SK-N-SH treated with all-trans-retinoic acid at 6 μM for 48 hours (cell line): ENCODE data around the gene CCN6.

Source experiments
- ATAC-seq: fragments of 200-7000 bp; cut with Tn5 transposase; 3 replicates; pipeline ENCODE4 v1.9.1; 2020; ENCODE audit warnings: mild to moderate bottlenecking, moderate library complexity
- ARNTL ChIP-seq: fragments of 450-650 bp; formaldehyde crosslinking; IDR thresholded peaks from 2 replicates; pipeline ENCODE4 v1.5.0; 2020; ENCODE audit warnings: low read depth, mild to moderate bottlenecking, moderate library complexity, borderline replicate concordance
- BACH2 ChIP-seq: fragments of 250-450 bp; sonication (Bioruptor Pico); IDR thresholded peaks from 2 replicates; pipeline ENCODE4 v1.9.0; 2021; ENCODE audit warnings: mild to moderate bottlenecking, borderline replicate concordance
- CSDC2 ChIP-seq: fragments of 250-450 bp; sonication (Bioruptor Pico); IDR thresholded peaks from 2 replicates; pipeline ENCODE4 v1.5.0; 2020; ENCODE audit warnings: mild to moderate bottlenecking, moderate library complexity
- GLIS3 ChIP-seq: fragments of 250-450 bp; sonication (Bioruptor Pico); IDR thresholded peaks from 2 replicates; pipeline ENCODE4 v1.5.0; 2020; ENCODE audit warnings: mild to moderate bottlenecking, moderate library complexity
- ISL1 ChIP-seq: fragments of 250-450 bp; sonication (Bioruptor Pico); IDR thresholded peaks from 2 replicates; pipeline ENCODE4 v2.1.2; 2022; ENCODE audit warnings: mild to moderate bottlenecking, moderate library complexity
- OSR1 ChIP-seq: fragments of 250-450 bp; sonication (Bioruptor Pico); IDR thresholded peaks from 2 replicates; pipeline ENCODE4 v1.8.0; 2022; ENCODE audit warnings: moderate library complexity, mild to moderate bottlenecking, inconsistent platforms
- PATZ1 ChIP-seq: fragments of 250-450 bp; sonication (Bioruptor Pico); IDR thresholded peaks from 2 replicates; pipeline ENCODE4 v1.8.0; 2020; ENCODE audit warnings: mild to moderate bottlenecking, moderate library complexity, borderline replicate concordance
- POU6F1 ChIP-seq: fragments of 250-450 bp; sonication (Bioruptor Pico); IDR thresholded peaks from 2 replicates; pipeline ENCODE4 v1.8.0; 2021; ENCODE audit warnings: low read depth, mild to moderate bottlenecking, moderate library complexity, borderline replicate concordance
- PPARA ChIP-seq: fragments of 250-450 bp; sonication (Bioruptor Pico); IDR thresholded peaks from 2 replicates; pipeline ENCODE4 v1.5.0; 2020; ENCODE audit warnings: mild to moderate bottlenecking, borderline replicate concordance
- SNAI2 ChIP-seq: fragments of 250-450 bp; sonication (Bioruptor Pico); IDR thresholded peaks from 2 replicates; pipeline ENCODE4 v1.5.0; 2020; ENCODE audit warnings: mild to moderate bottlenecking, moderate library complexity
- TCF4 ChIP-seq: fragments of 250-450 bp; sonication (Bioruptor Pico); IDR thresholded peaks from 2 replicates; pipeline ENCODE4 v1.8.0; 2021; ENCODE audit warnings: mild to moderate bottlenecking, moderate library complexity, borderline replicate concordance
- TOX ChIP-seq: fragments of 250-450 bp; sonication (Bioruptor Pico); IDR thresholded peaks from 2 replicates; pipeline ENCODE4 v1.8.0; 2021; ENCODE audit warnings: mild to moderate bottlenecking, moderate library complexity, borderline replicate concordance
- ZC3H10 ChIP-seq: fragments of 250-450 bp; sonication (Bioruptor Pico); IDR thresholded peaks from 2 replicates; pipeline ENCODE4 v1.5.1; 2021; ENCODE audit warnings: mild to moderate bottlenecking, moderate library complexity
- ZFP3 ChIP-seq: fragments of 250-450 bp; sonication (Bioruptor Pico); IDR thresholded peaks from 2 replicates; pipeline ENCODE4 v1.5.0; 2020; ENCODE audit warnings: mild to moderate bottlenecking, moderate library complexity
- ZNF70 ChIP-seq: fragments of 450-650 bp; formaldehyde crosslinking; IDR thresholded peaks from 2 replicates; pipeline ENCODE4 v1.5.0; 2020; ENCODE audit warnings: mild to moderate bottlenecking, moderate library complexity
- ZNF8 ChIP-seq: fragments of 450-650 bp; formaldehyde crosslinking; IDR thresholded peaks from 2 replicates; pipeline ENCODE4 v1.5.0; 2020; ENCODE audit warnings: mild to moderate bottlenecking, moderate library complexity
- TF ChIP-seq, protein P1 (sequence below): fragments of 250-450 bp; sonication (Bioruptor Pico); IDR thresholded peaks from 2 replicates; pipeline ENCODE4 v1.5.1; 2020; ENCODE audit warnings: low read depth, mild to moderate bottlenecking, moderate library complexity
- TF ChIP-seq, protein P2 (sequence below): fragments of 250-450 bp; sonication (Bioruptor Pico); IDR thresholded peaks from 2 replicates; pipeline ENCODE4 v1.5.1; 2021; ENCODE audit warnings: mild to moderate bottlenecking, moderate library complexity

Gene CCN6

GRCh38 chr6:112008482-112008881 is 45.4 kb upstream of the CCN6 start:
- no peak for ATAC-seq

GRCh38 chr6:112010328-112010727 is 43.6 kb upstream of the CCN6 start:
- no peak for TF ChIP-seq CSDC2 (CRISPR knock-in tag)
- no peak for TF ChIP-seq ZFP3 (CRISPR knock-in tag)
- TF ChIP-seq ZC3H10 (CRISPR knock-in tag), result no peak
- no peak for TF ChIP-seq POU6F1
- TF ChIP-seq PPARA (CRISPR knock-in tag), result no peak
- TF ChIP-seq PATZ1 (CRISPR knock-in tag), result no peak
- TF ChIP-seq ZNF70 (CRISPR knock-in tag), result no peak
- ATAC-seq, result 0 out of 3 replicates have a peak, but pooled peaks have one; percentile 38

More at GRCh38 chr6:112008482-112008881, 45.4 kb upstream of the CCN6 start:
- TF ChIP-seq ZFP3 (CRISPR knock-in tag) (no peak), SNAI2 (CRISPR knock-in tag) (no peak), CSDC2 (CRISPR knock-in tag) (no peak), ZC3H10 (CRISPR knock-in tag) (no peak), ZNF8 (CRISPR knock-in tag) (no peak), BACH2 (no peak), TCF4 (CRISPR knock-in tag) (no peak)
- TF ChIP-seq, protein P1, sequence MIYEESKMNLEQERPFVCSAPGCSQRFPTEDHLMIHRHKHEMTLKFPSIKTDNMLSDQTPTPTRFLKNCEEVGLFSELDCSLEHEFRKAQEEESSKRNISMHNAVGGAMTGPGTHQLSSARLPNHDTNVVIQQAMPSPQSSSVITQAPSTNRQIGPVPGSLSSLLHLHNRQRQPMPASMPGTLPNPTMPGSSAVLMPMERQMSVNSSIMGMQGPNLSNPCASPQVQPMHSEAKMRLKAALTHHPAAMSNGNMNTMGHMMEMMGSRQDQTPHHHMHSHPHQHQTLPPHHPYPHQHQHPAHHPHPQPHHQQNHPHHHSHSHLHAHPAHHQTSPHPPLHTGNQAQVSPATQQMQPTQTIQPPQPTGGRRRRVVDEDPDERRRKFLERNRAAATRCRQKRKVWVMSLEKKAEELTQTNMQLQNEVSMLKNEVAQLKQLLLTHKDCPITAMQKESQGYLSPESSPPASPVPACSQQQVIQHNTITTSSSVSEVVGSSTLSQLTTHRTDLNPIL (CRISPR knock-in tag), result no peak

DNA sequence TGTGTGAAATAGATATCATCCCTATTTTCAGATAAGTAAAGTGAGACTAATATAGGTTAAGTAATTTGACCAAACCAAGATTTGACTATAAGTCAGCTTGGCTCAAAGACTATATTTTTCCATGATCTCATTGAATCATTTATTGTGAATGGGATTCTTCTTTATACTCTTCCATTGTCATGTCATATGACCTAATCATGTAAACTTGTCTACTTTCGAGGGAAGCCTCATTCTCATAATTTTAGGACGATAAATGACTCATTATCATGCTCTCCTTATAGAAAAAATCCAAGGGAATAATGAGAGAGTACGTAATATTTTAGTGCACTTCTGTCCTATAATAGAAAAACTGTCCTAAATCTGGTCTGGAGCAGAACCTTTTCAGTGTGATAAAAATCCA is 40.9 kb upstream of the CCN6 start:
- ATAC-seq, result no peak
- TF ChIP-seq, protein P2, sequence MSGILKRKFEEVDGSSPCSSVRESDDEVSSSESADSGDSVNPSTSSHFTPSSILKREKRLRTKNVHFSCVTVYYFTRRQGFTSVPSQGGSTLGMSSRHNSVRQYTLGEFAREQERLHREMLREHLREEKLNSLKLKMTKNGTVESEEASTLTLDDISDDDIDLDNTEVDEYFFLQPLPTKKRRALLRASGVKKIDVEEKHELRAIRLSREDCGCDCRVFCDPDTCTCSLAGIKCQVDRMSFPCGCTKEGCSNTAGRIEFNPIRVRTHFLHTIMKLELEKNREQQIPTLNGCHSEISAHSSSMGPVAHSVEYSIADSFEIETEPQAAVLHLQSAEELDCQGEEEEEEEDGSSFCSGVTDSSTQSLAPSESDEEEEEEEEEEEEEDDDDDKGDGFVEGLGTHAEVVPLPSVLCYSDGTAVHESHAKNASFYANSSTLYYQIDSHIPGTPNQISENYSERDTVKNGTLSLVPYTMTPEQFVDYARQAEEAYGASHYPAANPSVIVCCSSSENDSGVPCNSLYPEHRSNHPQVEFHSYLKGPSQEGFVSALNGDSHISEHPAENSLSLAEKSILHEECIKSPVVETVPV, result no peak
- no peak for TF ChIP-seq TCF4 (CRISPR knock-in tag)
- no peak for TF ChIP-seq GLIS3 (CRISPR knock-in tag)
- no peak for TF ChIP-seq ZFP3 (CRISPR knock-in tag)
- TF ChIP-seq PATZ1 (CRISPR knock-in tag), result no peak
- TF ChIP-seq OSR1, result no peak
- TF ChIP-seq ZNF8 (CRISPR knock-in tag), result no peak
- no peak for TF ChIP-seq BACH2
- no peak for TF ChIP-seq ISL1
- no peak for TF ChIP-seq TOX (CRISPR knock-in tag)
- TF ChIP-seq ARNTL (CRISPR knock-in tag), result no peak
- TF ChIP-seq POU6F1, result no peak
- TF ChIP-seq, protein P1 (CRISPR knock-in tag), result no peak
- TF ChIP-seq PPARA (CRISPR knock-in tag), result no peak
